HepG2 (cell line): ENCODE measurements around the gene SMAD3. TPM values are rescaled to one million over a fixed set of nuclear protein-coding genes. Genes with fewer than 3 reads are reported as not detected.
A peak's percentile ranks its signal among the peaks of the same experiment; 100 is the strongest.

Experiments
- ARID2 ChIP-seq: sonication (generic); formaldehyde crosslinking; IDR thresholded peaks from 2 replicates; pipeline ENCODE4 v1.8.1; 2022; ENCODE audit warnings: mild to moderate bottlenecking, missing genetic modification reagents, borderline replicate concordance
- DPF2 ChIP-seq: sonication (generic); formaldehyde crosslinking; IDR thresholded peaks from 2 replicates; pipeline ENCODE4 v1.4.0; 2020; ENCODE audit warnings: mild to moderate bottlenecking, low read depth, missing genetic modification reagents, borderline replicate concordance
- FOSL2 ChIP-seq: sonication (generic); formaldehyde crosslinking; IDR thresholded peaks from 2 replicates; pipeline ENCODE4 v1.4.0; 2020; ENCODE audit warnings: missing genetic modification reagents
- HMGA1 ChIP-seq: sonication (generic); formaldehyde crosslinking; conservative IDR thresholded peaks from 2 replicates; pipeline ENCODE4 v1.4.0; 2020; ENCODE audit warnings: missing genetic modification reagents
- ISX ChIP-seq: sonication (generic); formaldehyde crosslinking; conservative IDR thresholded peaks from 2 replicates; pipeline ENCODE4 v1.5.0; 2020; ENCODE audit warnings: missing genetic modification reagents
- JDP2 ChIP-seq: sonication (generic); formaldehyde crosslinking; IDR thresholded peaks from 2 replicates; pipeline ENCODE4 v1.8.1; 2022; ENCODE audit warnings: missing genetic modification reagents, borderline replicate concordance
- JUN ChIP-seq: sonication (generic); formaldehyde crosslinking; IDR thresholded peaks from 2 replicates; pipeline ENCODE4 v1.4.0; 2020; ENCODE audit warnings: mild to moderate bottlenecking, missing genetic modification reagents
- KAT2B ChIP-seq: fragments of 150-350 bp; IDR thresholded peaks from 2 replicates; pipeline ENCODE4 v1.6.1; 2014; ENCODE audit warnings: low read depth, low read length, borderline replicate concordance
- PRDM10 ChIP-seq: sonication (generic); formaldehyde crosslinking; IDR thresholded peaks from 2 replicates; pipeline ENCODE4 v1.4.0; 2020; ENCODE audit warnings: low read depth, missing genetic modification reagents
- RAD21 ChIP-seq: fragments of 450-650 bp; formaldehyde crosslinking; IDR thresholded peaks from 2 replicates; pipeline ENCODE4 v1.5.0; 2020; ENCODE audit warnings: mild to moderate bottlenecking
- RERE ChIP-seq: IDR thresholded peaks from 2 replicates; pipeline ENCODE4 v1.6.1; 2016; ENCODE audit warnings: low read depth, missing genetic modification reagents, missing compliant biosample characterization
- SMC3 ChIP-seq: IDR thresholded peaks from 2 replicates; pipeline ENCODE4 v1.6.1; 2011; ENCODE audit warnings: low read length, improper control_type of control experiment
- TARDBP ChIP-seq: sonication (generic); formaldehyde crosslinking; IDR thresholded peaks from 2 replicates; pipeline ENCODE4 v1.8.0; 2022; ENCODE audit warnings: mild to moderate bottlenecking, missing genetic modification reagents
- ZGPAT ChIP-seq: IDR thresholded peaks from 2 replicates; pipeline ENCODE4 v1.6.1; 2016; ENCODE audit warnings: mild to moderate bottlenecking
- ZNF331 ChIP-seq: sonication (generic); formaldehyde crosslinking; IDR thresholded peaks from 2 replicates; pipeline ENCODE4 v1.4.0; 2020; ENCODE audit warnings: missing genetic modification reagents
- ZNF616 ChIP-seq: sonication (generic); formaldehyde crosslinking; IDR thresholded peaks from 2 replicates; pipeline ENCODE4 v1.5.0; 2020; ENCODE audit warnings: low read depth, mild to moderate bottlenecking, missing genetic modification reagents
- polyA plus RNA-seq, 8 experiments: library from polyadenylated mRNA; depleted of rRNA in 3 of 8; stranded (reverse) in 7 of 8; unstranded in 1 of 8; fragments of >200 nt; fragmentation: Illumina TruSeq in 4 of 8; extraction: Trizol in 4 of 8; gene quantifications; 2 replicates each; pipeline versions ENCODE4 v1.2.1 to v1.2.3, GENCODE V29; 2011 to 2016; ENCODE audit warnings: low read depth in 4 of 8, missing spikeins in 1 of 8, mixed read lengths in 1 of 8; ENCODE audit not compliant: insufficient read depth in 1 of 8
- total RNA-seq, 5 experiments: library from RNA; depleted of rRNA; stranded (reverse); fragments of >200 nt; fragmentation: Illumina TruSeq; extraction: Trizol; gene quantifications; 2 replicates each; pipeline ENCODE4 v1.2.3, GENCODE V29; 2016; ENCODE audit warnings: low read depth in 1 of 5

SMAD3 gene
- total and polyA plus RNA-seq, 2 of the 13 experiments (the other 11 are each of a cell fraction or from before 2014, with no cell fraction given), result 8.6 to 56.3 TPM

- TF ChIP-seq RERE (CRISPR knock-in tag), result no peak
- TF ChIP-seq DPF2 (CRISPR knock-in tag), result 0 out of 2 replicates have a peak, but pooled peaks have one; percentile 32
- no peak; the same call in 1 of the 2 replicates for TF ChIP-seq TARDBP (CRISPR knock-in tag)
- no peak for TF ChIP-seq JDP2 (CRISPR knock-in tag)
- 0 out of 2 replicates have a peak, but pooled peaks have one; percentile 15 for TF ChIP-seq RAD21 (CRISPR knock-in tag)
- TF ChIP-seq PRDM10, result peak; percentile 74
- TF ChIP-seq ZNF331 (CRISPR knock-in tag), result peak; percentile 39; the same call in 1 of the 2 replicates
- TF ChIP-seq ZNF616, result no peak
- TF ChIP-seq SMC3, result peak; percentile 50; the same call in 1 of the 2 replicates
- TF ChIP-seq ZGPAT (CRISPR knock-in tag), result 0 out of 2 replicates have a peak, but pooled peaks have one; percentile 23
- TF ChIP-seq ISX (CRISPR knock-in tag), result no peak
- TF ChIP-seq FOSL2 (CRISPR knock-in tag), result peak; percentile 100
- no peak for TF ChIP-seq KAT2B
- TF ChIP-seq JUN, result peak; percentile 56; the same call in 1 of the 2 replicates
- no peak for TF ChIP-seq HMGA1 (CRISPR knock-in tag)
- no peak for TF ChIP-seq ARID2
These were observed 40.9 kb upstream of the SMAD3 start (continued) for GRCh38 chr15:67024314-67024997.
